Cardiac fibroblast (primary cell): ENCODE results near the gene SREBF2.

Source experiments
- DNase-seq, 2 donors: peaks; one replicate each; pipeline versions ENCODE4 v3.0.0 to v3.0.0-alpha.2; 2010; ENCODE audit warnings: low read depth in 2 of 2
- H3K4me3 ChIP-seq, 2 donors: replicated peaks in 1 of 2; 1 replicate in 1 of 2; 2 replicates in 1 of 2; pipeline ENCODE4 v1.5.1; 2011; ENCODE audit warnings: low read depth in 2 of 2, low read length in 2 of 2, mild to moderate bottlenecking in 2 of 2, moderate library complexity in 1 of 2
- TF ChIP-seq, protein P1 (sequence below): IDR thresholded peaks from one replicate; pipeline ENCODE4 v1.5.1; 2011; ENCODE audit warnings: low read depth, mild to moderate bottlenecking, low read length, inconsistent platforms

Gene SREBF2

DNA sequence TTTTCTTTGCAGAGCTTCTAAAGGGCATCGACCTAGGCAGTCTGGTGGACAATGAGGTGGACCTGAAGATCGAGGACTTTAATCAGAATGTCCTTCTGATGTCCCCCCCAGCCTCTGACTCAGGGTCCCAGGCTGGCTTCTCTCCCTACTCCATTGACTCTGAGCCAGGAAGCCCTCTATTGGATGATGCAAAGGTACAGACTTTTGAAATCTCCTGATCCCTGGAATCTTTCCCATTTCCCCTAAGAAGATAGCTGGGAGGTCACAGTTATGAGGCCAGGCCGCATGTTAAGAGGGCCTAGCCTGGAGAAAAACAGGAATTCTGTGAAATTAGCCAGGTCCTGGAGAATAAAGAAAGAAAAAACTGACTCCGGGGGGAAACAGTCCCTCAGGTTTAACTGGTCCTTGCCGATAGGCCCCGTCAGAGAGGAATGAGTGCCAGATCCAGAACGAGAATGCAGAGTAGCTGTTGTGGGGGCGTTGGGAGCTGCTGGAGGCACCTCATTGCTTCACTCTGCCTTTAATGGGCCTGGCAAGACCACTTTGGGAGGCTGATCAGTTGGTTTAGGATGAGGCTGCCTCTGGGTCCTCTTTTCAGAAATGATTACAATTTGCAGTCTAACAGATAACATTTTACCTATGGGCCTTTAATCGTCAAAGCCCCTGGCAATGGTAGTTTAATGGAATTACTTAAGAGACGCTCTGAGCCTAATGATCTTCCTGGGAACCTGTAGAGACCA is 42.8 kb downstream of the SREBF2 start:
- DNase-seq = no peak
- TF ChIP-seq, protein P1, sequence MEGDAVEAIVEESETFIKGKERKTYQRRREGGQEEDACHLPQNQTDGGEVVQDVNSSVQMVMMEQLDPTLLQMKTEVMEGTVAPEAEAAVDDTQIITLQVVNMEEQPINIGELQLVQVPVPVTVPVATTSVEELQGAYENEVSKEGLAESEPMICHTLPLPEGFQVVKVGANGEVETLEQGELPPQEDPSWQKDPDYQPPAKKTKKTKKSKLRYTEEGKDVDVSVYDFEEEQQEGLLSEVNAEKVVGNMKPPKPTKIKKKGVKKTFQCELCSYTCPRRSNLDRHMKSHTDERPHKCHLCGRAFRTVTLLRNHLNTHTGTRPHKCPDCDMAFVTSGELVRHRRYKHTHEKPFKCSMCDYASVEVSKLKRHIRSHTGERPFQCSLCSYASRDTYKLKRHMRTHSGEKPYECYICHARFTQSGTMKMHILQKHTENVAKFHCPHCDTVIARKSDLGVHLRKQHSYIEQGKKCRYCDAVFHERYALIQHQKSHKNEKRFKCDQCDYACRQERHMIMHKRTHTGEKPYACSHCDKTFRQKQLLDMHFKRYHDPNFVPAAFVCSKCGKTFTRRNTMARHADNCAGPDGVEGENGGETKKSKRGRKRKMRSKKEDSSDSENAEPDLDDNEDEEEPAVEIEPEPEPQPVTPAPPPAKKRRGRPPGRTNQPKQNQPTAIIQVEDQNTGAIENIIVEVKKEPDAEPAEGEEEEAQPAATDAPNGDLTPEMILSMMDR = no peak
- H3K4me3 ChIP-seq = no peak overlapping the region

DNA sequence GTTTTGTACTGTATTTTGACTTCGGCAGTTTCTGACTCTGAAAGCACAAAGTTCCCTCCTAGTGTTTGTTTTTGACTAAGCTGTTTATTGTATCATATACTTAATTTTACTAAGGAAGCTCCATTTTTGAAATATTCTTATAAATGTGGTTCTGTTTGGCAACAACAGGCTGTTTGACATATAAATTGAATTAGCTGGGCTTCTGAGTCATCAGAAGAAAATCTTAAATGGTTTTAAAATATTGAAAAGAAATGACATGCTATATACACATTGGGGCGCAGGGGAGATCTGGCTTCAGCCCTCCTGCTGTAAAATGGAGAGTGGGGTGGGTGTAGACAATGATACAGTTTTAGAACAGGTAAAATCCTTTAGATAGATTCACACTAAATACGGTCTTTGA is 43.4 kb downstream of the SREBF2 start:
- no peak for DNase-seq
- TF ChIP-seq, protein P1 = no peak
- no peak overlapping the region for H3K4me3 ChIP-seq

DNA sequence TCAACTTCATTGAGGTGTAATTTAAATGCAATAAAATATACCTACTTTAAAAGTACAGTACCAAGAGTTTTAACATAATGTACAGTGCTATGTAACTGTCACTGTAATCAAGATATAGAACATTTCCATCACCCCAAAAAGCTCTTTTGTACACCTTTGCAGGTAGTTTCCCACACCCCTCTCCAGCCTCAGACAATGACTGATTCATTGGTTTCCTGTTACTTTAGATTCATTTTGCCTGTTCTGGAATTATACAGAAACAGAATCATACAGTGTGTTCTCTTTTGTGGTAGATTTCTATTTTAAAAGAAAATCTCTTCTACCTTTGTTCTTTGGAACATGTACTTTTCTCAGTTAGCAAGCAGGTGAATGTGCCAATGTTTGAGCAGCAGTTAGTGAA is 43.8 kb downstream of the SREBF2 start:
- TF ChIP-seq, protein P1 = no peak
- no peak overlapping the region for H3K4me3 ChIP-seq
- DNase-seq = no peak

DNA sequence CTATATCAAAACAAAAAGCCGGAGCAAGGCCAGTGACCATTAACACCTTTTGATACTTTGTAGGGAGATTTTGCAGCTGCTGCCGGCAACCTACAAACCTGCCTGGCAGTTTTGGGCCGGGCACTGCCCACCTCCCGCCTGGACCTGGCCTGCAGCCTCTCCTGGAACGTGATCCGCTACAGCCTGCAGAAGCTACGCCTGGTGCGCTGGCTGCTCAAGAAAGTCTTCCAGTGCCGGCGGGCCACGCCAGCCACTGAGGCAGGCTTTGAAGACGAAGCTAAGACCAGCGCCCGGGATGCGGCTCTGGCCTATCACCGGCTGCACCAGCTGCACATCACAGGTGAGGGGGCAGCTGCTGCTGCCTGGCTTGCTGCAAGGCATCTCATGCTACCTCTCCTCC is 47.7 kb downstream of the SREBF2 start:
- no peak overlapping the region for H3K4me3 ChIP-seq
- TF ChIP-seq, protein P1 = no peak
- DNase-seq = no peak

DNA sequence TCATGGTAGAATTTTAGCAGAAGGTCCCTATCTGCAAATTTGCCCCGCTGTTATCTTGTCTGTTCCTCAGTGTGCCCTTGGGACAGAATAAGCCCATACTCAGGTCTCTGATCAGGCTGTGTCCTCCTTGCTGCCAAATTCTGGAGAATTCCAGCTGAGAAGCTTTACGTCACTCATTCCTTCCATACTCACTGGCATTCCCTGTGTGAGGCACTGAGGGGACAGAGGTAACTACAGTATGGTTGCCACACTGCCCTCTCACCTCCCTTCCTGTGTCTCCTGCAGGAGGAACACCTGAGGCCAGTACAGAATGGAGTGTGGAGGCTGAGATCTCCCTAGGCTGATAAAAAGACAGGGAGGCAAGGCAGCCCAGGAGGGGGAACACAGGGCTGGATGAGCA is 50.5 kb downstream of the SREBF2 start:
- H3K4me3 ChIP-seq = no peak overlapping the region
- TF ChIP-seq, protein P1 = no peak

DNA sequence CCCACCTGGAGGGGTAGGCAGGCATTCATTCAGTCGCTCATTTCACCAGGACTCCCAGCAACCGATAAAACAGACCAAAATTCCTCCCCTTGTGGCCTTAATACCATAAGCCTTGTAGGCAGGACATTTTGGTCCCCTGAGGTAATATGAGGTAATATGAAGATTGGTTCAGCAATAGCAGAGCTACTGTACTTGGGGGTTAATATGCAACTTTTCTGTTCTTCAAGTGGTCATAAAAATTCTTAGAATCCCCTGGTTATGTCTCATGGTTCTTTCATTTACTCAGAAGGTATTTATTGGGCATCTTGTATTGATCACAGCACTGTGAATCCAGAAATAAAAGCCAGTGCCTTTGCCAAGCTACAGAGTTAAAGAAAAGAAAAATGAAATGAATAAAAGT is 52.2 kb downstream of the SREBF2 start:
- no peak for DNase-seq
- TF ChIP-seq, protein P1 = no peak
- H3K4me3 ChIP-seq = no peak overlapping the region

More for the DNA sequence above, 50.5 kb downstream of the SREBF2 start:
- no peak for DNase-seq

DNA sequence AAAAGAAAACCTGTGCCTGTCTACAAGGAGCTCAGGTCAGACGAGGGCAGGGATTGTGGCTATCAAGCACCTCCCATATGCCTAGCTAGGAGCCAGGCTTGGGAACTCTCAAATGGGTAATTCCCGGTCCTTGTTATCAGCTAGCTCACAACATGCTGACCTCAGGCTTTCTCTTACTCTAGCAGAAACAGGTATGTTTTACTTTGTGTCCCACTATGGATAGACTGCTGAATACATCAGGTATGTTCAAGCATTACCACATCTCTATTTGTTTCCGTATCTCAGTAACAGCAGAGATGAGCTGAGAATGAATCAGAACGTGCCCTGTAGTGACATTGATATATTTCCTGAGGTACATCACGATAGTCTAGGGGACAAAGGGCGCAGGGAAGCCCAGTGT is 52.6 kb downstream of the SREBF2 start:
- TF ChIP-seq, protein P1 = no peak
- no peak overlapping the region for H3K4me3 ChIP-seq
- DNase-seq = no peak
